GM12874 (cell line): ENCODE measurements around the gene NR2F6.

Source experiments
- CTCF ChIP-seq: IDR thresholded peaks from 2 replicates; pipeline ENCODE4 v1.5.1; 2011; ENCODE audit warnings: low read depth, mild to moderate bottlenecking, control low read depth, low read length, moderate library complexity; ENCODE audit not compliant: insufficient read depth

The NR2F6 gene

GRCh38 chr19:17210296-17210695 lies 35.4 kb downstream of the NR2F6 start:
- TF ChIP-seq CTCF = no peak

GRCh38 chr19:17209126-17210036 lies 36.3 kb downstream of the NR2F6 start:
- no peak for TF ChIP-seq CTCF

- no peak for TF ChIP-seq CTCF
Measured at GRCh38 chr19:17206736-17207581, 38.8 kb downstream of the NR2F6 start.

GRCh38 chr19:17205237-17206140 lies 40.2 kb downstream of the NR2F6 start:
- peak; percentile 80 for TF ChIP-seq CTCF

GRCh38 chr19:17202713-17203112 lies 43.0 kb downstream of the NR2F6 start:
- TF ChIP-seq CTCF = no peak

GRCh38 chr19:17202249-17202648 lies 43.5 kb downstream of the NR2F6 start:
- TF ChIP-seq CTCF = no peak
